NOMO-1 treated with dmso at 0.1 percent for 144 hours (cell line): ENCODE measurements around the gene EVI5L.

Source experiments
- DNase-seq: peaks from one replicate; lab custom pipeline; 2025; ENCODE audit not compliant: unreplicated experiment; lab: John Stamatoyannopoulos, UW

The EVI5L gene

DNA sequence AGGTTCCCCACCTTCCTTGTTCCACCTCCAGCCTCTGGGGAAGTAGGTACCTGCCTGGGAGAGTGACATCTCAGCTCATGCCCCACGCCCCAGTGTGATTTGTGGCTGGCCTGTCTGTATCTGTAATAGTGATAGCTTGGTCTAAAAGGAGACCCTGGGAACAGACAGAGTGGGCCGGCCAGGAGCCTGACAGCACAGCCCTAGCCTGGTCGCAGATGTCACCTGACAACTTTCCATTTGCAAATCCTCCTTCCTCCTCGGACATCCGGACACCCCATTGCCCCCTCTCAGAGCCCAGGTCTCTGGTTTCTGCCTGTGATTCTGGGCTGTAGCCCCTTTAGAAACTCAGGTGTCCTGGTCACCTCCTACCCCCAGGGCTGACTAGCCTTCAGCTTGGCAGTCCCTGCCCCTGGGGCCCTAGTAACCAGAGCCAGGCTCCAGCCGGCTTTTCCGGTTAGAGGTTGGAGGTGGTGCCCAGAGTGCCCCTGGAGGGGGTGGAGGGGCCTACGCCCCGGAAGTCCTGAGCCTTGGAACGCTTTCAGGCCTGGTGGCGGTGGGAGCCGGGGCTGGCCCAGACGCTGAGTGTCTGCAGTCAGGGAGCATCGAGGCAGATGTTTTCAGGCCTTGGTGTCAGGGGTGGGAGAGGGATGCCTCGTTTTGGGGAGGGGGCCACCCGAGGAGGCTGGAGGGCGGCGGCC is 64.7 kb downstream of the EVI5L start:
- no peak for DNase-seq

DNA sequence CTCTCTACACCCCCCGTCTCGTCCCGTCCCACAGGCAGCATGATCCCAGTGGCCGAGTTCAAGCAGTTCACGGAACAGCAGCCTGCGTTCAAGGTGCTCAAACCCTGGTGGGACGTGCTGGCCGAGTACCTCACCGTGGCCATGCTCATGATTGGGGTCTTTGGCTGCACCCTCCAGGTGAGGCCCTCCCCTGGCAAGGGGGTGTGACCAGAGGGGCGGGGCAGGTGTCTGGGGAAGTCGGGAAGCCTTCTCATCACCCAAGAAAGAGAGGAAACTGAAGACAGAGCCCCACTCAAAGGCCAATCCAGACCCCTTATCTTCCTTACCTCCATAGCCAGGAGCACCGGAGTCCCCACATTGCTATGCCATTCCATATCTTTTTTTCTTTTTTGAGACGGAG is 65.5 kb downstream of the EVI5L start:
- no peak for DNase-seq

DNA sequence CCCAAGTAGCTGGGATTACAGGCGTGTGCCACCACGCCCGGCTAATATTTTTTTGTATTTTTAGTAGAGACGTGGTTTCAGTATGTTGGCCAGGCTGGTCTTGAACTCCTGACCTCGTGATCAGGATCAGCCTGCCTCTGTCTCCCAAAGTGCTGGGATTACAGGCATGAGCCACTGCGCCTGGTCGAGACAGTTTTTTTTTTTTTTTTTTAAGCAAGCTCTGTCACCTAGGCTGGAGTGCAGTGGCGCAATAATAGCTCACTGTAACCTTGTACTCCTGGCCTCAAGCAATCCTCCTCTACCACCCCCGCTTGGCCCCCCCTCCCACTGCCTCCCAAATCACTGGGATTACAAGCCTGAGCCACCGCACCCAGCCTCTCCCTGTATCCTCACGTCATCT is 67.3 kb downstream of the EVI5L start:
- DNase-seq = no peak

DNA sequence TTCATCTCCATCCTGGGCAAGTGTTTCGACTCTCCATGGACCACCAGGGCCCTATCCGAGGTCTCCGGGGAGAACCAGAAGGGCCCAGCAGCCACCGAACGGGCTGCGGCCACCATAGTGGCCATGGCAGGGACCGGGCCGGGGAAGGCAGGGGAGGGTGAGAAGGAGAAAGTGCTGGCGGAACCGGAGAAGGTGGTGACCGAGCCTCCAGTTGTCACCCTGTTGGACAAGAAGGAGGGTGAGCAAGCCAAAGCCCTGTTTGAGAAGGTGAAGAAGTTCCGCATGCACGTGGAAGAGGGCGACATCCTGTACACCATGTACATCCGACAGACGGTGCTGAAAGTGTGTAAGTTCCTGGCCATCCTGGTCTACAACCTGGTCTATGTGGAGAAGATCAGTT is 68.9 kb downstream of the EVI5L start:
- DNase-seq = no peak

DNA sequence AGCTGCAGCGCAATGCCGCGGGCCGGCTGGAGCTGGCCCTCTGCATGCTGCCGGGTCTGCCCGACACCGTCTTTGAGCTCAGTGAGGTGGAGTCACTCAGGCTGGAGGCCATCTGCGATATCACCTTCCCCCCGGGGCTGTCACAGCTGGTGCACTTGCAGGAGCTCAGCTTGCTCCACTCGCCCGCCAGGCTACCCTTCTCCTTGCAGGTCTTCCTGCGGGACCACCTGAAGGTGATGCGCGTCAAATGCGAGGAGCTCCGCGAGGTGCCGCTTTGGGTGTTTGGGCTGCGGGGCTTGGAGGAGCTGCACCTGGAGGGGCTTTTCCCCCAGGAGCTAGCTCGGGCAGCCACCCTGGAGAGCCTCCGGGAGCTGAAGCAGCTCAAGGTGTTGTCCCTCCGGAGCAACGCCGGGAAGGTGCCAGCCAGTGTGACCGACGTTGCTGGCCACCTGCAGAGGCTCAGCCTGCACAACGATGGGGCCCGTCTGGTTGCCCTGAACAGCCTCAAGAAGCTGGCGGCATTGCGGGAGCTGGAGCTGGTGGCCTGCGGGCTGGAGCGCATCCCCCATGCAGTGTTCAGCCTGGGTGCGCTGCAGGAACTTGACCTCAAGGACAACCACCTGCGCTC is 69.8 kb downstream of the EVI5L start:
- DNase-seq = no peak

DNA sequence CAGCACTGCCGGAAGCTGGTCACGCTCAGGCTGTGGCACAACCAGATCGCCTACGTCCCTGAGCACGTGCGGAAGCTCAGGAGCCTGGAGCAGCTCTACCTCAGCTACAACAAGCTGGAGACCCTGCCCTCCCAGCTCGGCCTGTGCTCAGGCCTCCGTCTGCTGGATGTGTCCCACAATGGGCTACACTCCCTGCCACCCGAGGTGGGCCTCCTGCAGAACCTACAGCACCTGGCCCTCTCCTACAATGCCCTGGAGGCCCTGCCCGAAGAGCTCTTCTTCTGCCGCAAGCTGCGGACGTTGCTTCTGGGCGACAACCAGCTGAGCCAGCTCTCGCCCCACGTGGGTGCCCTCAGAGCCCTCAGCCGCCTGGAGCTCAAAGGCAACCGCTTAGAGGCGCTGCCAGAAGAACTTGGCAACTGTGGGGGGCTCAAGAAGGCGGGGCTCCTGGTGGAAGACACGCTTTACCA is 70.4 kb downstream of the EVI5L start:
- no peak for DNase-seq

DNA sequence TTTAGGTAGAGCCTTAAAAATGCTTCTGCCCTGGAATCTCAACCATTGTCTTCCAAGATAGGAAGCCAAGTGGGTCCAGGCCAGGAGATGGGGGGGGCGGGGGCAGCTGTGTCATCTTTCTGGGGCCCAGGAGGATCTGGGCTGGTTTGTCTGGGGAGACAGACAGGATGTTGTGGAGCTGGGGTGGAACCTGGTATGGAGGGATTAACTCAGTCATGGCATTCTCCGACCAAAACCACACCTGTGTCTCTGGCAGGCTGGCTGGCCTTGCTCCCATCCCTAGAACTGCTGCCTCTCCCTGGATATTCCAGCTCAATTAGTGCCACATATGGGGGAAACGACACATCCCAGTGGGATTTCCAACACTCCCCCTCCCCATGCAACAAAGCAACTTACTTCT is 70.9 kb downstream of the EVI5L start:
- DNase-seq = no peak

DNA sequence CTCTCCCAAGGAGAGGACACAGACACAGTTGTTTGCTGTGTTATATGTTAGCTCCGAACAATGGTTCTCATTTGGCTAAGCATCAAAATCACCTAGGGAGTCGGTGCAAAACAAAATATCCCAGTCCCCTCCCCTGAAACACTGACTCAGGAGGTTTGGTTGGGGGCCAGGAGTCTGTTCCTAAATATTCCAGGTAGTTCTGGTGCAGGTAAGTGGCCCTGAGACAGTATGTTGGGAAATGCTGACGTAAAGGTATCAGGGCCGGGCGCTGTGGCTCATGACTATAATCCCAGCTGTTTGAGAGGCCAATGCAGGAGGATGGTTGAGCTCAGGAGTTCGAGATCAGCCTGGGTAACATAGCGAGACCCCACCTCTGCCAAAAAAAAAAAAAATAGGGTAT is 71.3 kb downstream of the EVI5L start:
- DNase-seq = no peak

DNA sequence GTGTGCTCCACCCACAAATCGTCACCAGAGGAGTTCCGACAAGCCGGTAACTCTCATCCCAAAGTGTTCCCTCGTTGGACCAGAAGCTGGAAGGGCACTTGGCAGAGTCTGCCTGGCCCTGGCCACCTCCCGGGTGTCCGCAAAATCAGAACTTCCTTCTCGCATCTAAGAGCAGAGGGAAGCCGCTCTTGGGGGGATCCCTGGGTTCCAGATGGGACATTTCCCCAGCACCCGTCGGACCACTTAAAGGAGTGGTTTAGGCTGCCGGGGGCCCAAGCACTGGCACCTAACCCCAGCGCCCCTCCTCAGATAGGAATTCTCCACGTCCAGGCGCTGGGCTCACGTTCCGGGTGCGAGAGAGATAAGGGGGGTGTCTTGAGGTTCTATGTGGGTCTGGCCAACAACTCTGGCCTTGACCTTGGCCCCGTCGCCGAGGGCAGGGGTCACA is 72.8 kb downstream of the EVI5L start:
- DNase-seq = no peak

DNA sequence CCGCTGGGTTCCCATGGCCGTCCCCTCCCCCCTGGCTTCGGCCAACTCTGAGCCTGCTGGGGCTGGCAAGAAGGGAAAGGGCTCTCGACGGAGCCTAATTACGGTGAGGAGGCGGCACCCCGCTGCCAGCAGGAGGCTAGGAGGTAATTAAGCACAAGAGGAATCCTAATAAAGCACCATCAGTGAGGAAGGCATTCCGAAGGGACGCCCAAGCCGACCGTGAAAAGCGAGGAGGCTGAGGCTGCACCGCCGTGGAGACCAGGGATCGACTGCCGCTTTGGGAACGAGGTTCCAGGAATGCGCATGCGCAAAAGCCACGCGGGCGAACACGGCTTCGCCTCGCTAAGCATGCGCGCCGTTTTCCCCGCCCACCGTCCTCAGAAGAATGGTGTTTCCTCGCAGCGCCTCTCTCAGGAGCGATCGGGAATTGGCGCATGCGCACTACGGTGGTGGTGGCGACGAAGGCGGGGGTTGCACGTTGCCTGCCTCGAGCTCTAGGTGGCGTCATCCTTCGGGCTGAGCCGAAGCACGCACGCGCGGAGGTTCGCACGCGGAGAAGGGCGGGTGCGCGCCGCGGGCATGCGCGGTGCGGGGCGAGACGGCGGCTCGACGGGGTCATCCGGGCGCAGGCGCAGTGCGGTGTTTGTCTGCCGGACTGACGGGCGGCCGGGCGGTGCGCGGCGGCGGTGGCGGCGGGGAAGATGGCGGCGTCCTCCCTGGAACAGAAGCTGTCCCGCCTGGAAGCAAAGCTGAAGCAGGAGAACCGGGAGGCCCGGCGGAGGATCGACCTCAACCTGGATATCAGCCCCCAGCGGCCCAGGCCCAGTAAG is 73.4 kb downstream of the EVI5L start, which contains the start of gene MAP2K7:
Gene MAP2K7, plus strand, starts transcription at position 634 of the 830 bp plus-strand sequence. Its CDS starts 68 bp downstream, at position 702.
- peak; percentile 98 for DNase-seq

DNA sequence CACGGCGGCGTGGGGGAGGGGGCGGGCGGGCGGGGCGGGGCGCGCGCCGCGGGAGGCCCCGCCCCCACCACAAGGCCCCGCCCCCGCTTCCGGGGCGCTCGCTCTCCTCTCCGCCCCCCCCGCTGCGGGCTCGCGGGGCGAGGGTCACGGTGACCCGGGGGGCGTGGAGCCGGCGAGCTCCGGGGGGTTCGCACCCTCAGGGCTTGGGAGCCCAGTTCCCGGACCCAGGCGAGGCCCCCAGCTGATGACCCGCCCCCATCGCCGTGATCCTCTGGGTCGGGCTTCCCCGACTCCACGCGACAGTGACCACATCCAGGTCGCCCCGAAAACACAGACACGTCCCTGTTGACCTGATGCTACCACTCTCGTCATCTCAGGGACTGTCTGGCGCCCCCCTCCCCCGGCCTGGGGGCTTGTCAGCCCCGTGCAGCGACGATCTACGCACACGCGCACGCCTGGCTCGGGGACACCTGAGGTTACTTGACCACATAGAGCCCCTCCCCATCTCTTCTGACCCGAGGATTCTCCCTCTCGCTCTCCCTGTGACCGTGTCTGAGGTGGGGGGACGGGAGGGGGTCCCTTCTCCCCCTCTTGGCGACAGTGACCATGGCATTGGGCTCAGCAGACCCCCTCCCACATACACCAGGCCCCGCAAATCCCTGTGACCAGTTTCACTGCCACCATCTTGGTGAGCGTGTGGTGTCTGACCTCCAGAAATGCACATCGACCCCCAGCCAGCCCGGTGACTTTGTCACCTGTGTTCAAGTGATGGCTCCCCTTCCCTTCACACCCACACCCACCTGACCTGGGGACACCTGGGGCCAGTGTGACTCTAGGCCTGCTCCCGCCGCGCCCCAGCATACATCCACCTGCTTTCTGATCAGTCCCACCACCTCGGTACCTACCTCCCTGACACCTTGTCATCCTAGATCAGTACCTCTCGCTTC is 74.3 kb downstream of the EVI5L start:
- DNase-seq = no peak

DNA sequence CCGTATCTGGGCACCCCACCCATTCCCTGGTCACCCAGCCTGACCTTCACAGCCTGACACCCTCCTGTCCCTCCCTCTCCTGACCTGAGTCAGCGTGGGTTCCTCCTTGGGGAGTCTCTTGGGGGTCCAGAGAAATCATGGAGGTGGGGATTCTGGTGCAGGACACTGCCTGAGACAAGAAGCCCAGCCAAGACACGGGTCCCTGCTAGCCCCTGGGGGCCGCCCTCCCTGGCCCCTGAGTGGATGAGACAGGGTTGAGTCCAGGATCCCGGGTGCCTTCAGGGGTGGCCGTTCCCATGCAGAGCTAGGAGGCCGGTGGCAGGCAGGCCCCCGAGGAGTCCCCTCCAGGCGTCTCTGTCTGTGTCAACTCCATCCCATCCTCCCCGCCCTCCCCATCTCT is 75.2 kb downstream of the EVI5L start:
- DNase-seq = no peak

DNA sequence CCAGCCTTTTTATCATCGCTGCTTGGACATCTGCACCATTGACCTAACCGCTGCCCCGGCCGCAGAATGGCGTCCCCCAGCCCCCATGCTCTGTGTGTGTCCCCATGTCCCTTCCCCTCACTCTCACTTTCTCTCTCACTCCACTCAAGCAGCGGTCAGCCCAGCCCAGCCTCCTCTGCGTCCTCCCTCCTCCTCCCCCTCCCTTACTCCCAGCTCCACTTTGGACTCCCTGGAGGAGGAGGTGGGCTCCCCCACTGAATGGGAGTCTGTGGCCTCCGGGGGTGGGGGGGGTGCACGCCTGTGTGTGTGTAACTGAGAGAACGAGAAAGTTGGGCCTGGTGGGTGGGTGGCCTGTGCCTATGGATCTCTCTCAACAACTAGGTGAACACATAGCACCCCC is 75.8 kb downstream of the EVI5L start:
- DNase-seq = no peak

DNA sequence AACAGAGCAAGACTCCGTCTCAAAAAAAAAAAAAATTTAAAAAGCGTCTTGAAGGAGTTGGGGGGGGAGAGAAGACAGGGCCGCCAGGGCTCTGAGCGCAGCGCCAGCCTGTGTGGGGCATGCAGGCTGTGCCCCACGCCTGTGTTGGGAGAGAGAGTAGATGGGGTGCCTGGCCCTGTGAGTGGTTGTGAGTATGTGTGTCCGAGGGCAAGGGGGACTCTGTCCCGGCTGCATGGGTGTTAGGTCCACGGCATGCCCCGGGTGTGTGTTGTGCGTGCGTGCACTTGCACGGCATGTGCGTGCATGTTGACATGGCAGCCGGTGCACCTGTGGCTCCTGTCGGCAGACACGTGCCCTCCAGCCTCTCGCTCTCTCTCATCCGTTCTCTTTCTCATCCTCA is 77.1 kb downstream of the EVI5L start:
- no peak for DNase-seq

DNA sequence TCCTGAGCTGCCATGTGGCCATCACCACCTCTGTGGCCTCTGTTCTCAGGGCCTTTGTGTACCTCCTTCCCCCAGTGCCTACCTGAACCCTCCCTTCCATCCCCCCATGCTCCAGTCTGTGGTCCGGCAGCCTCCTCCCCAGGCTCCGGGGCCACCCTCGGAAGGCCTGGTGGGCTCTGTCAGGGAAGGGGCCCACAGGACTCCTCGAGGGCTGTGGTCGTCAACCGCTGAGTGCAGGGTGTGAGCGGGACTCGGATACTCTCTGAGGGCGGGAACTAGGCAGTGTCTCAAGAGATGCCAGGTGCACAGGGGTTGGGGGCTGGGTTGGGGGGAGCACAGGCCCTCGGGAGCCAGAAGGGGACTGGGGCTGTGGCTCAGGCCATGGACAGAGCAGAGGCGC is 77.5 kb downstream of the EVI5L start:
- DNase-seq = no peak

DNA sequence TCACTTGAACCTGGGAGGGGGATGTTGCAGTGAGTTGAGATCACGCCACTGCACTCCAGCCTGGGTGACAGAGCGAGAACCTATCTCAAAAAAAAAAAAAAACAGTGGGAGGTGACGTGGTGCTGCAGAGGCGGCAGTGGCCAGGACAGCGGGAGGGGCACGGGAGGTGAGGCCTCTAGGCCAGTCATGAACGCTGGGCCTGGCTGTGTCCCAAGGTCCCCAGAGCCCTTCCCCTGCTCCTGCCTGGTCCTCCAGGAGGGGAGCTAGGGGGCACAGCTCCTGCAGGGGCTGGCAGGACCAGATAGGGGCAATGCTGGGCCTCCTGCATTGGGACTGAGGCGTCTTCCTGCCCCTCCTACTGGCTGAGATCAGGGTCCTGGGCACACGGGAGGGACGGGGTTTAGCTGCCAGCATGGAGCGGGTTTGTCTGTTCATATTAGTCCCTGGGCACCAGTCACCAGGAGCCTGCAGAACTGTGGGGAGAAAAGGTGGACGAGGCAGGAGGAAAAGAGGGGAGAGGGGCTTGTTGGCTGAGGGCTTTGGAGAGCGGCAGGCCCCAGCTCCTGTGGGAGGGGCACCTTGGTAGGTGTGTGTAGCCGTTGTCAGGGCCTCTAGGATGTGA is 78.2 kb downstream of the EVI5L start:
- no peak for DNase-seq

DNA sequence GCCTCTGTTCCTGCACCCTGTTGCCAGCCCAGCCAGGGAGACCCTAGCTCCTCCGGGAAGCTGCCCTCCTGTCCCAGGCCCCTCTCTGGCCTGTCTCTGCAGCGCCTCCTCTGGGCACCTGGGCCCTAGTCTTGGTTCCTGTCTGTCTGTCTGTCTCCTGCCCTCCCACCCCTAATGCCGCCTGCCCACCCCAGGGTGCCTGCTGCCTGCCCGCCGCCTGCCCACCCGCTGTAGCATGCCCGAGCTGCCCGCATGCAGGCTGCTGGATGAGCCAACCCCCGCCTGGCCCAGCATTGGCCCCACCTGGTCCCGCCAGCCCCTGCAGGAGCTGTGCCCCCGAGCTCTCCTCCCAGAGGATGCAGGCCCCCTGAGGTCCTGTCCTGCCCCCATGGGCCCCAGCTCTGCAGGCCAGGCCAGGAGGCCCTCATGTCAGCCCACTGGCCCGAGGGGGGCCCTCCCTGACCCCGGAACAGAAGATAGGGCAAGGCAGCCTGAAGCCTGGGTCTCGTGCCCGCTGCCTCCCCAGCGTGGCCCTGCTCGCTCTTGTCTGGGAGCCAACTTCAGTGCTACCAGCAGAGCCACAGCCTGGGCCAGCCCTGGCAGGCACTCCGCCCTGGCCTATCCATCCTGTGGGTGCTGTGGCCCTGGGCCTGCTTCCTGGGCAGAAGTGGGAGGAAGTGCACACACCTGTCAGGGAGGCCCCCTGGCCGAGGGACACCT is 78.9 kb downstream of the EVI5L start:
- no peak for DNase-seq

DNA sequence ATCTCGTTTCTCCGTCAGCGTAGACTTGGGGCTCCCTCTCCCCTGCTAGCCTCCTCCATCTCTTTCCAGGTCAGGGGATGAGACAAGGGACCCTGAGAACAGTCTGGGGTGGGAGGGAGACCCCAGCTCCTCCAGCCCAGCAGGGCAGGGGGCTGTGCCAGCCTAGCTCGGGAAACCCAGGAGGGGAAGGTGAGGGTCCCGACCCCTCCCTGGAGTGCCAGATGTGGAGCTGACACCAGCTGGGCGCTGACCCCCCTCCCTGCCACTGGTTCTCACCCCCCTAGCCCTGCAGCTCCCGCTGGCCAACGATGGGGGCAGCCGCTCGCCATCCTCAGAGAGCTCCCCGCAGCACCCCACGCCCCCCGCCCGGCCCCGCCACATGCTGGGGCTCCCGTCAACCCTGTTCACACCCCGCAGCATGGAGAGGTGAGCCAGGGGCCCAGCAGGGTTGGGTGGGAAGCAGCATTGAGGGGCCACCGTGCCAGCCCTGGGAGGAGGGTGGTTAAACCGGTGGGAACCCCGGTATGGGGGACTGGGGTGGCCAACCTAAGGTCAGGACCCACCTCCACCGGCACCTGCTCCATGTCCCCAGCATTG is 79.6 kb downstream of the EVI5L start:
- DNase-seq = no peak
